GM23338 (cell line): ENCODE measurements around the gene ABAT. TPM values are rescaled to one million over a fixed set of nuclear protein-coding genes. Genes with fewer than 3 reads are reported as not detected.

ENCODE experiments used
- ATAC-seq: fragments of 200-7000 bp; cut with Tn5 transposase; 3 replicates; pipeline ENCODE4 v1.9.1; 2020
- DNase-seq: peaks from one replicate; pipeline ENCODE4 v3.0.0-alpha.2; 2015; ENCODE audit warnings: low spot score
- H2AFZ ChIP-seq: fragments of 200-600 bp; sonication (generic); 2 replicates; pipeline ENCODE4 v1.8.0; 2016; ENCODE audit warnings: antibody characterized with exemption, mild to moderate bottlenecking, moderate library complexity
- H3F3A ChIP-seq: fragments of 200-600 bp; sonication (generic); replicated peaks from 2 replicates; pipeline ENCODE4 v1.8.0; 2017; ENCODE audit warnings: antibody characterized with exemption, mixed run types, low read depth
- H3K27ac ChIP-seq: fragments of 200-600 bp; sonication (generic); 2 replicates; pipeline ENCODE4 v1.6.1; 2016; ENCODE audit warnings: low read depth
- H3K27me3 ChIP-seq: fragments of 200-600 bp; sonication (generic); 2 replicates; pipeline ENCODE4 v1.8.0; 2016; ENCODE audit warnings: mild to moderate bottlenecking, mixed run types, moderate library complexity; ENCODE audit not compliant: insufficient read depth
- H3K36me3 ChIP-seq: fragments of 200-600 bp; sonication (generic); 2 replicates; pipeline ENCODE4 v1.8.0; 2016; ENCODE audit warnings: mild to moderate bottlenecking; ENCODE audit not compliant: insufficient read depth
- H3K4me1 ChIP-seq: fragments of 200-600 bp; sonication (generic); 2 replicates; pipeline ENCODE4 v1.8.0; 2016; ENCODE audit warnings: mild to moderate bottlenecking, moderate library complexity; ENCODE audit not compliant: insufficient read depth
- H3K4me2 ChIP-seq: fragments of 200-600 bp; sonication (generic); 2 replicates; pipeline ENCODE4 v1.7.1; 2017; ENCODE audit warnings: mixed run types
- H3K4me3 ChIP-seq: fragments of 200-600 bp; sonication (generic); 2 replicates; pipeline ENCODE4 v1.6.1; 2016; ENCODE audit warnings: mixed run types
- H3K79me2 ChIP-seq: fragments of 200-600 bp; sonication (generic); replicated peaks from 2 replicates; pipeline ENCODE4 v1.8.0; 2017; ENCODE audit warnings: mild to moderate bottlenecking; ENCODE audit not compliant: insufficient read depth
- H3K9me2 ChIP-seq: fragments of 200-600 bp; sonication (generic); 2 replicates; pipeline ENCODE4 v1.8.0; 2017; ENCODE audit not compliant: insufficient read depth
- H4K20me1 ChIP-seq: fragments of 200-600 bp; sonication (generic); replicated peaks from 2 replicates; pipeline ENCODE4 v1.8.0; 2017; ENCODE audit warnings: mild to moderate bottlenecking; ENCODE audit not compliant: insufficient read depth
- H3K27ac Mint-ChIP-seq: 2 replicates; pipeline ENCODE4 v1.8.0; 2020; ENCODE audit warnings: inconsistent platforms, mild to moderate bottlenecking, moderate library complexity, mixed read lengths
- H3K27me3 Mint-ChIP-seq: 3 replicates; pipeline ENCODE4 v1.8.0; 2022; ENCODE audit warnings: low read depth, mild to moderate bottlenecking, moderate library complexity, mixed read lengths, inconsistent platforms; ENCODE audit not compliant: insufficient read depth, poor library complexity
- H3K36me3 Mint-ChIP-seq: 3 replicates; pipeline ENCODE4 v1.8.0; 2021; ENCODE audit warnings: low read depth, mild to moderate bottlenecking, inconsistent platforms, moderate library complexity, mixed read lengths
- H3K4me1 Mint-ChIP-seq: 3 replicates; pipeline ENCODE4 v1.8.0; 2020; ENCODE audit warnings: mild to moderate bottlenecking, inconsistent platforms, mixed read lengths
- H3K4me3 Mint-ChIP-seq: 3 replicates; pipeline ENCODE4 v1.8.0; 2021; ENCODE audit warnings: moderate library complexity, mild to moderate bottlenecking, inconsistent platforms, mixed read lengths
- H3K9me3 Mint-ChIP-seq: 3 replicates; pipeline ENCODE4 v1.8.0; 2020; ENCODE audit warnings: moderate library complexity, mild to moderate bottlenecking, inconsistent platforms, mixed read lengths
- EZH2 ChIP-seq: fragments of 200-600 bp; sonication (generic); IDR thresholded peaks from one replicate; pipeline ENCODE4 v1.8.0; 2017; ENCODE audit warnings: antibody characterized with exemption, mild to moderate bottlenecking, low read depth; ENCODE audit not compliant: unreplicated experiment
- JUNB ChIP-seq: IDR thresholded peaks from one replicate; pipeline ENCODE4 v1.6.1; 2016; ENCODE audit warnings: antibody characterized with exemption; ENCODE audit not compliant: unreplicated experiment
- NANOG ChIP-seq: IDR thresholded peaks from 2 replicates; pipeline ENCODE4 v1.6.1; 2016; ENCODE audit warnings: antibody characterized with exemption, borderline replicate concordance
- POLR2AphosphoS5 ChIP-seq: IDR thresholded peaks from 2 replicates; pipeline ENCODE4 v1.6.1; 2016; ENCODE audit warnings: antibody characterized with exemption, low read depth
- REST ChIP-seq: IDR thresholded peaks from one replicate; pipeline ENCODE4 v1.6.1; 2018; ENCODE audit warnings: antibody characterized with exemption; ENCODE audit not compliant: unreplicated experiment
- STAT1 ChIP-seq: IDR thresholded peaks from one replicate; pipeline ENCODE4 v1.6.1; 2016; ENCODE audit warnings: antibody characterized with exemption; ENCODE audit not compliant: unreplicated experiment
- ZNF114 ChIP-seq: fragments of 250-450 bp; sonication (Bioruptor Pico); IDR thresholded peaks from 2 replicates; pipeline ENCODE4 v1.5.0; 2020; ENCODE audit warnings: mild to moderate bottlenecking, moderate library complexity
- ZNF331 ChIP-seq: fragments of 250-450 bp; sonication (Bioruptor Pico); IDR thresholded peaks from 2 replicates; pipeline ENCODE4 v1.5.0; 2020; ENCODE audit warnings: low read depth, mild to moderate bottlenecking, moderate library complexity
- ZNF462 ChIP-seq: fragments of 250-450 bp; sonication (Bioruptor Pico); IDR thresholded peaks from 2 replicates; pipeline ENCODE4 v1.5.0; 2020; ENCODE audit warnings: mild to moderate bottlenecking, moderate library complexity
- polyA plus RNA-seq: library from polyadenylated mRNA; unstranded; fragments of >200 nt; fragmentation: Nextera tagmentation; extraction: Ambion mirVana; gene quantifications from 2 replicates; pipeline ENCODE4 v1.2.1, GENCODE V29; 2016
- total RNA-seq: library from RNA; depleted of rRNA; stranded (reverse); fragments of >200 nt; shearing (Covaris generic); gene quantifications from 2 replicates; pipeline ENCODE4 v1.2.3, GENCODE V29; 2014
- TF ChIP-seq, protein P1 (sequence below), 2 experiments: fragments of 200-600 bp in 1 of 2; sonication (generic) in 1 of 2; conservative IDR thresholded peaks; 2 replicates each; pipeline versions ENCODE4 v1.5.1 to v1.6.1; 2016 to 2017; ENCODE audit warnings: antibody characterized with exemption in 2 of 2, low read depth in 2 of 2, mild to moderate bottlenecking in 2 of 2, moderate library complexity in 1 of 2

The ABAT gene
- total and polyA plus RNA-seq, 2 experiments from 2014 or later = 4.4 to 8.8 TPM

DNA sequence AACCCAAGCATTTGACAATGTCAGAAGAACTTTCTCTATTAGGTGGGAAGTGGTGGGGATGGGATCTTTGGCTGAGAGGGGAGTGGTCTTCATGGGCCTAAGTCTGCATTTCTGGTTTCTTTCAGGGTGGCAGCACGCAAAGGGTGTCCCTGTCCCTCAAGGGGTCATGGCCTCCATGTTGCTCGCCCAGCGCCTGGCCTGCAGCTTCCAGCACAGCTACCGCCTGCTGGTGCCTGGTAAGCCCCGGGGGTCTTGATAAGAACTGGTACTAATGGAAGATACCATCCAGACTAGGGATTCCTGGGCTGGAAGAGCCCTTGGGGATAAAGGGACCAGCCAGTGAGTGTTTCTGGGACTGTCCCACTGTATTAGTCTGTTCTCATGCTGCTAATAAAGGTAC is 61.2 kb downstream of the ABAT start:
- H3K27me3 ChIP-seq = no peaks in the 10 kb centered on the region
- TF ChIP-seq REST (no peak), POLR2AphosphoS5 (no peak), NANOG (no peak), JUNB (no peak), ZNF331 (no peak), ZNF114 (no peak)
- TF ChIP-seq, protein P1, sequence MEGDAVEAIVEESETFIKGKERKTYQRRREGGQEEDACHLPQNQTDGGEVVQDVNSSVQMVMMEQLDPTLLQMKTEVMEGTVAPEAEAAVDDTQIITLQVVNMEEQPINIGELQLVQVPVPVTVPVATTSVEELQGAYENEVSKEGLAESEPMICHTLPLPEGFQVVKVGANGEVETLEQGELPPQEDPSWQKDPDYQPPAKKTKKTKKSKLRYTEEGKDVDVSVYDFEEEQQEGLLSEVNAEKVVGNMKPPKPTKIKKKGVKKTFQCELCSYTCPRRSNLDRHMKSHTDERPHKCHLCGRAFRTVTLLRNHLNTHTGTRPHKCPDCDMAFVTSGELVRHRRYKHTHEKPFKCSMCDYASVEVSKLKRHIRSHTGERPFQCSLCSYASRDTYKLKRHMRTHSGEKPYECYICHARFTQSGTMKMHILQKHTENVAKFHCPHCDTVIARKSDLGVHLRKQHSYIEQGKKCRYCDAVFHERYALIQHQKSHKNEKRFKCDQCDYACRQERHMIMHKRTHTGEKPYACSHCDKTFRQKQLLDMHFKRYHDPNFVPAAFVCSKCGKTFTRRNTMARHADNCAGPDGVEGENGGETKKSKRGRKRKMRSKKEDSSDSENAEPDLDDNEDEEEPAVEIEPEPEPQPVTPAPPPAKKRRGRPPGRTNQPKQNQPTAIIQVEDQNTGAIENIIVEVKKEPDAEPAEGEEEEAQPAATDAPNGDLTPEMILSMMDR (conservative IDR thresholded peaks at IDR 0.05; ENCODE audit: low read depth in 2 of 2) = no peak
- no peak overlapping the region for H3K4me3 ChIP-seq
- no peak overlapping the region for H3K4me2 ChIP-seq
- no peak overlapping the region for H2AFZ ChIP-seq
- no peaks in the 10 kb centered on the region for H3F3A ChIP-seq
- no peaks in the 10 kb centered on the region for H3K79me2 ChIP-seq
- H4K20me1 ChIP-seq = no peaks in the 10 kb centered on the region
- no peak overlapping the region for H3K27ac ChIP-seq
- Mint-ChIP-seq H3K27me3 (peaks cover 2% of the 10 kb centered on the region), H3K36me3 (peaks cover 24% of the 10 kb centered on the region), H3K4me1 (peaks cover 3% of the 10 kb centered on the region; the same call in 2 of the 3 replicates), H3K9me3 (peaks cover 22% of the 10 kb centered on the region), H3K4me3 (no peak overlapping the region), H3K27ac (no peak overlapping the region)
- H3K9me2 ChIP-seq = no peaks in the 10 kb centered on the region
- H3K36me3 ChIP-seq = no peaks in the 10 kb centered on the region
- DNase-seq (no peak), ATAC-seq (no peak)
- H3K4me1 ChIP-seq = no peaks in the 10 kb centered on the region

DNA sequence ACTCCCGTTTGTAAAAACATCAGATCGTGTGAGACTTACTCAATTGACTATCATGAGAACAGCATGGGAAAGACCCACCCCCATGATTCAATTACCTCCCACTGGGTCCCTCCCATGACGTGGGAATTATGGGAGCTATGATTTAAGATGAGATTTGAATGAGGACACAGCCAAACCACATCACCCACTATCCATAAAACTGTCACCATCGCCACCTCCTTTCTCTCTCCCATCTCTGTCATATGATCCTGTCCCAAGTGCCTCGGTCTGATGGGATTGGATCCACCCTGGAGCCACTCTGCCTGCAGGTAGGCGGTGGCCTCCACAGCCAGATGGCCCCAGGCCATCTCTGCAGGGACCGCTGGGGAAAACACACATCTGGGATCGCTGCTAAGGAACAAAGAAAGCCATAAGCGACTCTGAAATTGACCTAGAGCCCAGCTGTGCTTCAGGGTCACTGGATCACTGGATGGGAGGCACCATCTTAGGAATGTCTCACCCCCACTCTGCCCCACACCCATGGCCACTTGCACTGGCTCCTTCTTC is 61.8 kb downstream of the ABAT start:
- no peaks in the 10 kb centered on the region for H3K36me3 ChIP-seq
- H3K4me2 ChIP-seq = no peak overlapping the region
- ATAC-seq (no peak), DNase-seq (no peak)
- H3K27ac ChIP-seq = no peak overlapping the region
- Mint-ChIP-seq H3K27me3 (peaks cover 2% of the 10 kb centered on the region), H3K27ac (no peak overlapping the region), H3K36me3 (peaks cover 24% of the 10 kb centered on the region), H3K9me3 (peaks cover 22% of the 10 kb centered on the region), H3K4me1 (peaks cover 3% of the 10 kb centered on the region; the same call in 2 of the 3 replicates), H3K4me3 (no peak overlapping the region)
- H3K27me3 ChIP-seq = no peaks in the 10 kb centered on the region
- no peaks in the 10 kb centered on the region for H4K20me1 ChIP-seq
- no peak overlapping the region for H2AFZ ChIP-seq
- no peaks in the 10 kb centered on the region for H3K4me1 ChIP-seq
- no peaks in the 10 kb centered on the region for H3K9me2 ChIP-seq
- no peaks in the 10 kb centered on the region for H3K79me2 ChIP-seq
- no peak overlapping the region for H3K4me3 ChIP-seq
- no peaks in the 10 kb centered on the region for H3F3A ChIP-seq
- TF ChIP-seq POLR2AphosphoS5 (no peak), EZH2 (no peak), STAT1 (no peak), JUNB (no peak), ZNF462 (no peak), ZNF114 (no peak)
